A673 (cell line): ENCODE results near the gene PRR20G. TPM values are rescaled to one million over a fixed set of nuclear protein-coding genes. Genes with fewer than 3 reads are reported as not detected.
"Not testable (repeated sequence)": the region's sequence is repeated elsewhere in the genome, so short reads cannot be mapped to it uniquely, and the experiment has no call there.

Source experiments
- BruUV-seq: library from RNA; stranded (reverse); fragments of 400-500 nt; replicated peaks from 2 replicates; lab custom pipeline; 2021; lab: Mats Ljungman, UMichigan
- CTCF ChIA-PET: fragments of 300-600 bp; sonication (Branson Sonifier 250); formaldehyde crosslinking; loops from one replicate; lab custom pipeline; 2022; ENCODE audit warnings: antibody characterized with exemption; lab: Charles Lee
- POLR2A ChIA-PET: fragments of 300-600 bp; sonication (Branson Sonifier 250); formaldehyde crosslinking; loops from one replicate; lab custom pipeline; 2022; ENCODE audit warnings: antibody characterized with exemption; ENCODE audit not compliant: low non-redundant PET; lab: Charles Lee
- DNase-seq: peaks from one replicate; pipeline ENCODE4 v3.0.0-alpha.2; 2015; ENCODE audit warnings: low spot score
- H3K27ac ChIP-seq: fragments of 200-600 bp; sonication (generic); 2 replicates; pipeline ENCODE4 v1.5.1; 2016; ENCODE audit warnings: mixed run types, low read depth, mild to moderate bottlenecking, mixed read lengths, antibody characterized with exemption, low read length; ENCODE audit not compliant: poor library complexity, severe bottlenecking
- H3K27me3 ChIP-seq: fragments of 200-600 bp; sonication (generic); replicated peaks from 2 replicates; pipeline ENCODE4 v1.6.1; 2017; ENCODE audit warnings: mixed run types, low read depth, mild to moderate bottlenecking, mixed read lengths, antibody characterized with exemption, low read length; ENCODE audit not compliant: insufficient read depth, poor library complexity
- H3K36me3 ChIP-seq: fragments of 200-600 bp; sonication (generic); 2 replicates; pipeline ENCODE4 v1.6.1; 2016; ENCODE audit warnings: mixed run types, mild to moderate bottlenecking, mixed read lengths, antibody characterized with exemption, low read length; ENCODE audit not compliant: insufficient read depth, poor library complexity, severe bottlenecking
- H3K4me1 ChIP-seq: fragments of 200-600 bp; sonication (generic); 2 replicates; pipeline ENCODE4 v1.6.1; 2017; ENCODE audit warnings: mixed run types, mild to moderate bottlenecking, mixed read lengths, antibody characterized with exemption, low read length; ENCODE audit not compliant: insufficient read depth, poor library complexity, severe bottlenecking
- H3K4me3 ChIP-seq: fragments of 200-600 bp; sonication (generic); 2 replicates; pipeline ENCODE4 v1.5.1; 2016; ENCODE audit warnings: low read depth, mixed run types, mild to moderate bottlenecking, mixed read lengths, low read length; ENCODE audit not compliant: poor library complexity, severe bottlenecking
- H3K9me3 ChIP-seq: fragments of 200-600 bp; sonication (generic); 2 replicates; pipeline ENCODE4 v1.6.1; 2016; ENCODE audit warnings: mixed run types, low read depth, mild to moderate bottlenecking, mixed read lengths, antibody characterized with exemption, low read length; ENCODE audit not compliant: poor library complexity, severe bottlenecking
- EZH2 ChIP-seq: fragments of 200-600 bp; sonication (generic); IDR thresholded peaks from 2 replicates; pipeline ENCODE4 v1.6.1; 2017; ENCODE audit warnings: borderline replicate concordance, low read depth, mild to moderate bottlenecking, mixed read lengths, antibody characterized with exemption, low read length; ENCODE audit not compliant: poor library complexity, severe bottlenecking
- intact Hi-C: fragments of 100-400 bp; cut with micrococcal nuclease; formaldehyde crosslinking; loops from one replicate; pipeline ENCODE4 v1.10.0; 2022; ENCODE audit not compliant: unreplicated experiment
- total RNA-seq: library from RNA; stranded (reverse); gene quantifications from 2 replicates; pipeline ENCODE4 v1.2.3, GENCODE V29; 2021
- TF ChIP-seq, protein P1 (sequence below): fragments of 300-800, 200-600 bp; sonication (generic); conservative IDR thresholded peaks from 2 replicates; pipeline ENCODE4 v1.5.1; 2017; ENCODE audit warnings: low read depth, mild to moderate bottlenecking, antibody characterized with exemption, low read length, moderate library complexity, mixed read lengths

PRR20G gene
- total RNA-seq, 1 experiment from 2014 or later, result not detected

- Histone ChIP-seq H3K4me1 (no peaks in the 10 kb centered on the region), H3K36me3 (no peaks in the 10 kb centered on the region), H3K4me3 (no peak overlapping the region), H3K27me3 (peaks cover 33% of the 10 kb centered on the region), H3K9me3 (no peaks in the 10 kb centered on the region), H3K27ac (no peak overlapping the region)
- no TSS peak for BruUV-seq
- DNase-seq, result peak; percentile 31
- no peak for TF ChIP-seq EZH2
- TF ChIP-seq, protein P1, sequence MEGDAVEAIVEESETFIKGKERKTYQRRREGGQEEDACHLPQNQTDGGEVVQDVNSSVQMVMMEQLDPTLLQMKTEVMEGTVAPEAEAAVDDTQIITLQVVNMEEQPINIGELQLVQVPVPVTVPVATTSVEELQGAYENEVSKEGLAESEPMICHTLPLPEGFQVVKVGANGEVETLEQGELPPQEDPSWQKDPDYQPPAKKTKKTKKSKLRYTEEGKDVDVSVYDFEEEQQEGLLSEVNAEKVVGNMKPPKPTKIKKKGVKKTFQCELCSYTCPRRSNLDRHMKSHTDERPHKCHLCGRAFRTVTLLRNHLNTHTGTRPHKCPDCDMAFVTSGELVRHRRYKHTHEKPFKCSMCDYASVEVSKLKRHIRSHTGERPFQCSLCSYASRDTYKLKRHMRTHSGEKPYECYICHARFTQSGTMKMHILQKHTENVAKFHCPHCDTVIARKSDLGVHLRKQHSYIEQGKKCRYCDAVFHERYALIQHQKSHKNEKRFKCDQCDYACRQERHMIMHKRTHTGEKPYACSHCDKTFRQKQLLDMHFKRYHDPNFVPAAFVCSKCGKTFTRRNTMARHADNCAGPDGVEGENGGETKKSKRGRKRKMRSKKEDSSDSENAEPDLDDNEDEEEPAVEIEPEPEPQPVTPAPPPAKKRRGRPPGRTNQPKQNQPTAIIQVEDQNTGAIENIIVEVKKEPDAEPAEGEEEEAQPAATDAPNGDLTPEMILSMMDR, result no peak
- POLR2A ChIA-PET, result no interaction called here
- CTCF ChIA-PET, result no interaction called here
- intact Hi-C loops, result no loop called here
Measured at GRCh38 chr3:127320529-127321121, 32.8 kb upstream of the PRR20G start.

GRCh38 chr3:127316685-127317084 lies 28.8 kb upstream of the PRR20G start:
- intact Hi-C loops, result no loop called here
- H3K9me3 ChIP-seq, result no peaks in the 10 kb centered on the region
- POLR2A ChIA-PET, result no interaction called here
- BruUV-seq, result no TSS peak
- H3K36me3 ChIP-seq, result no peaks in the 10 kb centered on the region
- peaks cover 59% of the 10 kb centered on the region for H3K27me3 ChIP-seq
- CTCF ChIA-PET, result no interaction called here
- H3K4me1 ChIP-seq, result no peaks in the 10 kb centered on the region
- H3K4me3 ChIP-seq, result no peak overlapping the region
- H3K27ac ChIP-seq, result no peak overlapping the region
- DNase-seq, result no peak
- TF ChIP-seq, protein P1, result no peak
- TF ChIP-seq EZH2, result no peak

GRCh38 chr3:127312818-127313217 lies 25.0 kb upstream of the PRR20G start:
- no peak overlapping the region for H3K4me3 ChIP-seq
- H3K9me3 ChIP-seq, result no peaks in the 10 kb centered on the region
- TF ChIP-seq, protein P1, result no peak
- TF ChIP-seq EZH2, result no peak

DNA sequence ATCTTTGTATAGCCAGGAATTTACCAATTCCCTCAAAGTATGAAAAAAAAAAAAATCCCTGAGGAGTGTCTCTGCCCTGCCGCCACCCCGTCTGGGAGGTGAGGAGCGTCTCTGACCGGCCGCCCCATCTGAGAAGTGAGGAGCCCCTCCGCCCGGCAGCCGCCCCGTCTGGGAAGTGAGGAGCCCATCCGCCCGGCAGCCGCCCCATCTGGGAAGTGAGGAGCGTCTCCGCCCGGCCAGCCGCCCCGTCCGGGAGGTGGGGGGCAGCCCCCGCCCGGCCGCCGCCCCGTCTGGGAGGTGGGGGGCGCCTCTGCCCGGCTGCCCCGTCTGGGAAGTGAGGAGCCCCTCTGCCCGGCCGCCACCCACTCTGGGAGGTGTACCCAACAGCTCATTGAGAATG lies 21.0 kb upstream of the PRR20G start:
- H3K27ac ChIP-seq, intact Hi-C loops, H3K4me1 ChIP-seq, H3K4me3 ChIP-seq, BruUV-seq, H3K9me3 ChIP-seq, DNase-seq, H3K36me3 ChIP-seq, CTCF ChIA-PET, POLR2A ChIA-PET: not testable (repeated sequence)
- peaks cover 76% of the 10 kb centered on the region for H3K27me3 ChIP-seq

More at GRCh38 chr3:127312818-127313217, 25.0 kb upstream of the PRR20G start:
- ChIA-PET POLR2A (no interaction called here), CTCF (no interaction called here)
- H3K27ac ChIP-seq, result no peak overlapping the region
- H3K27me3 ChIP-seq, result peaks cover 79% of the 10 kb centered on the region
- DNase-seq, result no peak
- no peaks in the 10 kb centered on the region for H3K4me1 ChIP-seq
- intact Hi-C loops, result no loop called here
- no TSS peak for BruUV-seq
- no peaks in the 10 kb centered on the region for H3K36me3 ChIP-seq
